ENCODE data around the gene UBIAD1.

UBIAD1 gene

DNA sequence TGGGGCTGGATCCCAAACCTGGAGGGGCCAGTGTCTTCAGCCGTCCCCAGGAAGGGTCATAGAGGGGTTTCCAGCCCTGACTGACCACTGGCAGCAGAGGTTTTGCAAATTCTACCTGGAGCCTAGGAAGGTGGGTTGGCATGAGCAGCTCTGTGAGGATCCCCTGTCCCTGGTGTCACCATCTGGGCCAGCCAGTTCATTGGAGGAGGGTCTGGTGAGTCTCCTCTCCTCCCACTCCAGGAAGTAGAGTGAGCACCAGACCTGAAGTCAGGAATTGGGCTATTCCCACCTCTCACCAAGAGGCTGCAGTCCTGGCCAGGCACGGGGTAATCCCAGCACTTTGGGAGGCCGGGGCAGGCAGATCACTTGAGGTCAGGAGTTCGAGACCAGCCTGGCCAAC is 57.4 kb downstream of the UBIAD1 start:
- ChIA-PET POLR2A (no interaction called here), CTCF (interaction anchor here (2.1 kb wide), 1 partner anchor 8 kb away, joined by 7 read pairs; no protein-coding TSS in a partner anchor)
- no peak for DNase-seq (ENCODE audit: extremely low spot score)
- TF ChIP-seq, protein P1, sequence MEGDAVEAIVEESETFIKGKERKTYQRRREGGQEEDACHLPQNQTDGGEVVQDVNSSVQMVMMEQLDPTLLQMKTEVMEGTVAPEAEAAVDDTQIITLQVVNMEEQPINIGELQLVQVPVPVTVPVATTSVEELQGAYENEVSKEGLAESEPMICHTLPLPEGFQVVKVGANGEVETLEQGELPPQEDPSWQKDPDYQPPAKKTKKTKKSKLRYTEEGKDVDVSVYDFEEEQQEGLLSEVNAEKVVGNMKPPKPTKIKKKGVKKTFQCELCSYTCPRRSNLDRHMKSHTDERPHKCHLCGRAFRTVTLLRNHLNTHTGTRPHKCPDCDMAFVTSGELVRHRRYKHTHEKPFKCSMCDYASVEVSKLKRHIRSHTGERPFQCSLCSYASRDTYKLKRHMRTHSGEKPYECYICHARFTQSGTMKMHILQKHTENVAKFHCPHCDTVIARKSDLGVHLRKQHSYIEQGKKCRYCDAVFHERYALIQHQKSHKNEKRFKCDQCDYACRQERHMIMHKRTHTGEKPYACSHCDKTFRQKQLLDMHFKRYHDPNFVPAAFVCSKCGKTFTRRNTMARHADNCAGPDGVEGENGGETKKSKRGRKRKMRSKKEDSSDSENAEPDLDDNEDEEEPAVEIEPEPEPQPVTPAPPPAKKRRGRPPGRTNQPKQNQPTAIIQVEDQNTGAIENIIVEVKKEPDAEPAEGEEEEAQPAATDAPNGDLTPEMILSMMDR (IDR thresholded peaks at IDR 0.05; ENCODE audit: control extremely low read depth, extremely low read depth, low read depth, missing control alignments): no peak

DNA sequence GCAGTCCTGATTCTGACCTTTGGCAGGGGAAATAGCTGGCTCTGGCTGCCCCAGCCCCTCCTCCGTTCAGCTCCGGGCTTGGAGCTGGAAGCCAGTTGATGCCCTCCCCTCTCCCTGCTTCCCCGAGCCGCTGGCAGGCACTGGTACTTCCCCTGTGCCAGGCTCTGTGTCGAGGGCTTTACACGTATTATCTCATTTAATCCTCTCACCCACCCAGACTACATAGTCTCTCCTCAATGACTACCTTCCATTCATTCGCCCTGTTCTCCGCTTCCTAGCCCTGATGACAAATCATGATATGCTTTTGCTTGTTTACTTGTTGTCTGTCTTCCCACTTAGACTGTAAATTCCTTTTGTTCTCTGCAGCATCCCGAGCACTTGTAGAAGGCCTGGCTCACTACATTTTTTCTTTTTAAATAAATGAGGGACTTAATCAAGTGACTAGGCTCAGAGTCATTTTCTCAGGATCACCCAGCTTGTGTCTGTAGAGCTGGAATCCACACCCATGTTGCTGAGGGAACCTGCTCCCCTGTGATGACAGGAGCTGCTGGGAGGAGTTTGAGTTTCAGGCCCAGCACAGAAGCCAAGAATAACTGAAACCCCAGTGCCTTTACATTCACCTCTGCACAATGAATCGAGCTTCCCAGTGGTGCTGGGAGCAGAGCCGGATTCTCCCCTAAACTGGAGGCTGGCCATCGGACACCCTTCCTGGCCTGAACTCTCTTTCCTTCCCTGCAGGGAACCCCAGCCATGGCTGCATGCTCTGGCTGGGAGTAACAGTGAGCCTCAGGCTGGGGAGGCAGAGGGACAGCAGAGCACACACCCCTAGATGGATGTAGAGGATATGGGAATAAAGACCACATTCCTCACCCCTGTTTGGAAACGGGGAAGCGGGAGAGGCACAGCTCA is 58.3 kb downstream of the UBIAD1 start:
- CTCF ChIA-PET: interaction anchor here (2.1 kb wide), 1 partner anchor 9 kb away, joined by 7 read pairs; no protein-coding TSS in a partner anchor
- POLR2A ChIA-PET: no interaction called here
- TF ChIP-seq, protein P1 (IDR thresholded peaks at IDR 0.05; ENCODE audit: control extremely low read depth, extremely low read depth, low read depth, missing control alignments): no peak
- no peak for DNase-seq (ENCODE audit: extremely low spot score)

DNA sequence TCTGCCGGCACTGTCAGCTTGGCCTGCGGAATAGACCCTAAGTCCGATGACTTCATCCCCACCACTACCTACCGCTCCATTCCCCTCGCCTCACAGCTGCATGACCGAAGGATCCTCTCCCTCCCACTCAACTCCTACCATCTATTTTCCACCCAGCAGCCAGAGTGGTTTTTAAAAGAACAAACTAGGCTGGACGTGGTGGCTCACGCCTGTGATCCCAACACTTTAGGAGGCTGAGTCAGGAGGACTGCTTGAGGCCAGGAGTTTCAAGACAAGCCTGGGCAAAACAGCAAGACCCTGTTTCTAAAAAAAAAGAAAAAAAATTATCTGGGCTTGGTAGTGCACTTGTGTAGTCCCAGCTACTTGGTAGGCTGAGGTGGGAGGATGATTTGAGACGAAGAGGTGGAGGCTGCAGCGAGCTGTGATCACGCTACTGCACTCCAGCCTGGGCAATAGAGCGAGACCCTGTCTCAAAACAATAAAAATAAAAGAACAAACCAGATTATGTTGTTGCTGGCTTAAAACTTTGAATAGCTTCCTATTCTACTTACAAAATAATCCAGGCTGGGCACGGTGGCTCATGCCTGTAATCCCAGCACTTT is 59.0 kb downstream of the UBIAD1 start:
- POLR2A ChIA-PET: no interaction called here
- CTCF ChIA-PET: interaction anchor here (2.1 kb wide), 1 partner anchor 9 kb away, joined by 7 read pairs; no protein-coding TSS in a partner anchor
- no peak for DNase-seq (ENCODE audit: extremely low spot score)
- TF ChIP-seq, protein P1 (IDR thresholded peaks at IDR 0.05; ENCODE audit: control extremely low read depth, extremely low read depth, low read depth, missing control alignments): no peak

DNA sequence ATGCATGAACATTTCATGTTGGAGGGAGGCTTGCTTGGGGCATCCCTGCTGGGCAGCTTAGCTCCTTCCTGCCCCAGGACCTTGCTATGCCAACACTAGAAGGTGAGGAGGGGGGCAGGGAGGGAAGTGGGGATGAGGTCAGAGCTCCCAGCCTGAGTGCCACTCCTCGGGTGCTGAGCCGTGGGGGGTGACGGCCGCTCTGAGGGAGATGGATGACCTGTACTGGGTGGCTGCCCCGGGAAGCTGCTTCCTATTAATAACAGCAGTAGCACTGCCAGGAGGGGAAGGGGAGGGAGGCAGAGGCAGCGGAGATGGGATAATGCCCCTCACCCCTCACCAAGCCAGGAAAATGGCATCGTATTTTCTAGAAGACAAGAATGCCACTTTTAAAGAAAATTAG is 60.6 kb downstream of the UBIAD1 start:
- ChIA-PET POLR2A (no interaction called here), CTCF (interaction anchor here (0.8 kb wide), 1 partner anchor 9 kb away, joined by 3 read pairs; no protein-coding TSS in a partner anchor)
- TF ChIP-seq, protein P1 (IDR thresholded peaks at IDR 0.05; ENCODE audit: control extremely low read depth, extremely low read depth, low read depth, missing control alignments): no peak
- DNase-seq (ENCODE audit: extremely low spot score): no peak

DNA sequence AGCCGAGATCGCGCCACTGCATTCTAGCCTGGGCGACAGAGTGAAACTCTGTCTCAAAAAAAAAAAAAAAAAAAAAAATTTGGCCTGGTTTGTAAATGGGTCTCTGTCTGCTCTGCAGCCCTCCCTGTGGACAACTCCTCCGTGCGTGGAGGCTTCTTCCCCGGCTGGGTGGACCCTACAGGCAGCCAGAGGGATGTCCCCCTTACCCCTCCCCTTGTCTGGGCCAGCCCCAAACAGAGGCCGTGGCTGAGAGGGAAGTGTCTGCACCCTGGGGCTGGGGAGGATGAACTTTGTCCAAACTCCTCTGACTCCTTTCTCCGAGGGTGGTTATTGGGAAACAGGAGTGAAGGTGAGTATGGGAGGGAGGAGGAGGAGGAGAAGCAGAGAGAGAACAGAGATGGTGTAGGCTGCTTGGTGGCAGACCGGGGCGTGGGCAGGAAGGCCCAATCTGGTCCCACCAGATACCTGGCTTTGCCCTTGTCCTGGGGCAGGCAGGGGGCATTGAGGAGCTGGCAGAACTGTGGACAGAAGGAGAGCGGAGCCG is 61.3 kb downstream of the UBIAD1 start:
- ChIA-PET CTCF (no interaction called here), POLR2A (no interaction called here)
- DNase-seq (ENCODE audit: extremely low spot score): no peak
- TF ChIP-seq, protein P1 (IDR thresholded peaks at IDR 0.05; ENCODE audit: control extremely low read depth, extremely low read depth, low read depth, missing control alignments): no peak

DNA sequence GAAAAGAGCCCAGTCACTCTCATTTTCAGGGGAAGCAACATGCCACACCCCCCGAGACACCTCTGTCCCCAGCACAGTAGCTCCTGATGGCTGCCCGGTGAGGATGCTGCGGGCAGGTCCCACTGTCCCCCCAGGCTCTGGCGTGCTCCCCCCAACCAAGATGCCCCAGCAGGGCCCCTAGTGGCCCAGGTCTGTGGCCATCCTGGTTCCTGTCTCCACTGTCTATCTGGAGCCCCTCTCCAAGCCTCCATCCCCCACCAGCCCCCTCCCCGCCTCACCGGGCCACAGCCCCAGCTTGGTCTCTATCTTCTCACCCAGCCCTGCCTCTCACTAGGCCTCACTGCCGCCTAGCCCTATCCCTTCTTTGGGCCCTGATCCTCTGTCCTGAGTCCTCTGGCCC is 61.8 kb downstream of the UBIAD1 start:
- no peak for DNase-seq (ENCODE audit: extremely low spot score)
- TF ChIP-seq, protein P1 (IDR thresholded peaks at IDR 0.05; ENCODE audit: control extremely low read depth, extremely low read depth, low read depth, missing control alignments): no peak
- CTCF ChIA-PET: interaction anchor here (0.8 to 2.2 kb wide), 5 partner anchors 10 to 311 kb away, joined by 3 to 7 read pairs (median 4); no protein-coding TSS in a partner anchor
- POLR2A ChIA-PET: no interaction called here

Data from GM10248 (cell line).